HG02884 (cell line): ENCODE results near the gene IQCK.
A peak's percentile ranks its signal among the peaks of the same experiment; 100 is the strongest.

ENCODE experiments used
- ATAC-seq: cut with Tn5 transposase; IDR thresholded peaks from one replicate; pipeline ENCODE4 v1.9.1; 2021; ENCODE audit warnings: mild to moderate bottlenecking, moderate library complexity; ENCODE audit not compliant: unreplicated experiment

IQCK gene

GRCh38 chr16:19879241-19879792 is 161.2 kb downstream of the IQCK start:
- no peak for ATAC-seq

GRCh38 chr16:19881028-19881427 is 163.0 kb downstream of the IQCK start:
- no peak for ATAC-seq

DNA sequence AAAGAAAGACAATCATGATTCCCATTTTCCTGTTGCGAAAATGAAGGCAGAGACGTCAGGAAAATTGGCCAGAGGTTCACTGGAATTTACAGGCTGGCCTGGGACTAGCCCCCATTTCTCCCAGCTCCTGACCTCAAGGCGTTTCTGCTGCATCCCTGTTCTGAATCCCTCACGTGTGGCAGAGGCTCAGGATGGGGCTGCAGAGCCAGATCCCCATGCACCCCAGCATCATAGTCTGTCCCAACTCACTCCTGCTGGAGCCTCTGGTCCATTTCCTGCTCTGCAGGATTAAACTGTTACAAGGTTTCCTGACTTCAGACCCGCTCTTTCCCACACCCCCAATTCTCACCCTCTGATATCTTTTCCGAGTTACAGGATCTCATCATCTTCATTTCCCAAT is 163.7 kb downstream of the IQCK start:
- no peak for ATAC-seq

- no peak for ATAC-seq
Observed at GRCh38 chr16:19882186-19882585, 164.1 kb downstream of the IQCK start.

GRCh38 chr16:19882646-19883045 is 164.6 kb downstream of the IQCK start:
- no peak for ATAC-seq

- no peak for ATAC-seq
Observed at GRCh38 chr16:19883296-19883965, 165.4 kb downstream of the IQCK start.

- no peak for ATAC-seq
Observed at GRCh38 chr16:19883966-19884485, 166.0 kb downstream of the IQCK start.

DNA sequence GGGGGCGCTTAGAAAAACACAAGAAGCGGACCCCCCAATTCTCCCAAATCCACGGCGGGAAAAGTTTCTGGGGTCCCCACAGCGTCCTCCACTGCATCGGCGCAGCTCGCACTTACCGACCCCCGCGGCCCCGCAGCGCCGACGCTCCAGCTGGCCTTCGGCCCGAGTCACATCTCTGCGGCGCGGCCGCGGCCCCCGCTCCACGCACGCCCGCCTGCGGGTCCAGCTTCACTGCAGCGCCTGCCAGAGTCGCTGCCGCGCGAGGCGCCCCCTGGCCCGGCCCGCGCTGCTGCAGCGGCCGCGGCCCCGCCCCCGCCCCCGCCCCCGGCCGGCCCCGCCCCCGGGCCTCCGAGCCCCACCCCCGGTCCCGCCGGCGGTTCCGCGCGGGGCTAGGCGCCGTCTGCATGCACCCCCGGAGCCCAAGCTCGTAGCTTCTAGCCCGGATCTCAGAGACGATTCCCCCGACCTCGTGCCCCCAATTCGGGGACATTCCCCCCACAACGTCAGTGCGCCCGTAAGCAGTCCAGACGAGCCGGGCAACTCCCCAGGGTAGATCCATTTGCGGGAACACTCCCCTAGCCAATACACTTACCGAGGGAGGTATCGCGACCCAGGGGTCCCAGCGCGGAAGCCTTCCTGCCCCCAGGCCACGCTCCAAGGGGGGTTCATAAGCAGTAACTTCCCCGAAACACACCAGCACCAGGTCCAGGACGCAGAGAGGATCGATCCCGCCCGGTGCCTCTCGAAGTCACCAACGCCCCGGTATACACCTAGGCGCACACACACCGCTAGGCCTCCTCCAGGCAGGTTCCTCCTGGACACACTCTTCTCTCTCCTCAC is 166.8 kb downstream of the IQCK start, which contains the start of gene GPRC5B:
TSS of gene GPRC5B (minus strand) at position 238 of the 840 bp plus-strand sequence. CDS start 12,003 bp downstream, outside the sequence.
- ATAC-seq = no peak

- no peak for ATAC-seq
Observed at GRCh38 chr16:19885451-19886072, 167.5 kb downstream of the IQCK start.

DNA sequence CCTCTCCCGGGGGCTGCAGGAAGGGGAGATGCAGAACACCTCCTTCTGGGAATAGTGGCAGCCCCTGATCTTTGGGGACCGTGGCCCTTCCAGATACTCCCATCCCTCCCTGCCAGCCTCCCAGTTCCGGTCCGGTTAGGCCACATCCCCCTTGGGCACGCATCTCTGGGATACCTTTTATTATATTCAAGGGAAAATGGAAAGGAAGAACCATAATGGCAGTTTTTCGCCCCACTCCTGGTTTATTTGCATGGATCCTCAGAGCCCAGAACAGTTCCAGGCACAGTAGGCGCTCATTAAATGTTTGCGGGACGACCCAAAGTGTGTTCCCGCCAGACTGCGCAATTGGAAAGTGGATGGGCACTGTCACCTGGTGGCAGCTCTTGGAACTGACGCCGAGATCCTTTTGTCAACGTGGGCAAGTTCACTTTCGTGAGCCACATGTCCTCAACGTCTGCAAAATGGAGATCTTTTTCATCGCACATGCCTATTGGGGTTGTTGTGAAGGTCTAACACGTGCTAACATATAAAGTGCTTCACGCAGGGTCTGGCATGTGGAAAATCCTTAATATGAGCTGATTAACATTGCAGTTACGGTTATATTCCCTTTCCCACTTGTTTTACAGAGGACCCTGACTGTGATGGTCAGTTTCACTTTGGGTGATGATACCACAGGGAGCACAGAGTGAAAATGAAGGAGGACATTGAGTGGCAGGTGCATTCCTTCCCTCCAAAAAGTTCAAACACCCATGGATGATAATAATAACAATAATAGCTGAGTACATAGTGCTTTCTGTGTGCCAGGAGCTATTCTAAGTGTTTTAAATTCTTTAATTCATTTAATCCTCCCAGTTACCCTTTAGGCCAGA is 168.2 kb downstream of the IQCK start:
- ATAC-seq = peak; percentile 60

- ATAC-seq = no peak
Observed at GRCh38 chr16:19888834-19889233, 170.8 kb downstream of the IQCK start.

GRCh38 chr16:19890901-19891300 is 172.8 kb downstream of the IQCK start:
- no peak for ATAC-seq

GRCh38 chr16:19892902-19893301 is 174.8 kb downstream of the IQCK start:
- ATAC-seq = no peak

- ATAC-seq = no peak
Observed at GRCh38 chr16:19894586-19894985, 176.5 kb downstream of the IQCK start.

GRCh38 chr16:19896951-19897350 is 178.9 kb downstream of the IQCK start:
- no peak for ATAC-seq

DNA sequence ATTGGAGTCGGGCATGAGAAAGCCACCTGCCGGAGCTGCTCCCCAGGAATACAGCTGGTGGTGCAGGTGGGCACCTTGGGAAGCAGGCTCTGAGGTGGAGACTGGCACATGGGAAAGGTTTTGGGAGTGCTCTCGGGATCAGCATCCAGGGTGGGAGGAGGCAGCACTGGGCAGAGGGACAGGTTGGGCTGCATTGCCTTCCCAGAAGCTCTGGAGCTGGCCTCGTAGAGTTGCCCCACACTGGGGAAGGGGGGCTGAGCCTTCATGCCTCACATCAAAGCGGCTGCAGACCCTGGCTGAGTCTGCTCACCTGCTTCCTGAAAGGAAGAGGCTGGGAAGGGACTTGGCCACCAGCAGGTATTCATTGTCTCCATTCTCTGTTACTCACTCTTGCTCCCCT is 180.1 kb downstream of the IQCK start:
- no peak for ATAC-seq

- no peak for ATAC-seq
Observed at GRCh38 chr16:19898924-19899604, 181.0 kb downstream of the IQCK start.

DNA sequence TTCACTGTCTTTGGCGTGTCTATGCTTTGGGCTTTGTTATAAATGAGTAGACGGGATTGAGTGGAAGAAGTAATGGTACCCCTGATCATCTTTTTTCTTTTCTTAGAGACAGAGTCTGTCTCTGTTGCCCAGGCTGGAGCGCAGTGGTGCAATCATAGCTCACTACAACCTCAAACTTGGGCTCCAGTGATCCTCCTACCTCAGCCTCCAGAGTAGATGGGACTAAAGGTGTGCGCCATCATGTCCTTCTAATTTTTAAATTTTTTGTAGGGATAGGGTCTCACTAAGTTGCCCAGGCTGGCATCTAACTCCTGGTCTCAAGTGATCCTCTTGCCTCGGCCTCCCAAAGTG is 181.5 kb downstream of the IQCK start:
- no peak for ATAC-seq

GRCh38 chr16:19901164-19901563 is 183.1 kb downstream of the IQCK start:
- no peak for ATAC-seq
